Stomach smooth muscle (tissue), 2 donors: ENCODE measurements around the gene CORO1A.
"Not testable (repeated sequence)": the region's sequence is repeated elsewhere in the genome, so short reads cannot be mapped to it uniquely, and the experiment has no call there.

Experiments used
- H3K27ac ChIP-seq: one replicate; pipeline ENCODE4 v1.7.0; 2013; ENCODE audit warnings: mild to moderate bottlenecking, low read length, inconsistent platforms
- H3K27me3 ChIP-seq, 2 donors: one replicate each; pipeline ENCODE4 v1.7.0; 2013; ENCODE audit warnings: low read length in 2 of 2; ENCODE audit not compliant: insufficient read depth in 2 of 2, control insufficient read depth in 1 of 2
- H3K36me3 ChIP-seq, 2 donors: one replicate each; pipeline ENCODE4 v1.7.0; 2013; ENCODE audit warnings: low read length in 2 of 2; ENCODE audit not compliant: control insufficient read depth in 2 of 2, insufficient read depth in 2 of 2
- H3K4me1 ChIP-seq: one replicate; pipeline ENCODE4 v1.7.0; 2013; ENCODE audit warnings: low read length; ENCODE audit not compliant: control insufficient read depth, insufficient read depth
- H3K4me3 ChIP-seq, 2 donors: one replicate each; pipeline ENCODE4 v1.7.0; 2013; ENCODE audit warnings: low read length in 2 of 2
- H3K9ac ChIP-seq, 2 donors: one replicate each; pipeline ENCODE4 v1.7.0; 2013; ENCODE audit warnings: low read length in 2 of 2, mild to moderate bottlenecking in 1 of 2
- H3K9me3 ChIP-seq, 2 donors: one replicate each; pipeline ENCODE4 v1.7.0; 2013; ENCODE audit warnings: low read length in 2 of 2; ENCODE audit not compliant: control insufficient read depth in 2 of 2
- donor health status: healthy.
- donor health status: Pancreatic carcinoma.

Gene CORO1A

DNA sequence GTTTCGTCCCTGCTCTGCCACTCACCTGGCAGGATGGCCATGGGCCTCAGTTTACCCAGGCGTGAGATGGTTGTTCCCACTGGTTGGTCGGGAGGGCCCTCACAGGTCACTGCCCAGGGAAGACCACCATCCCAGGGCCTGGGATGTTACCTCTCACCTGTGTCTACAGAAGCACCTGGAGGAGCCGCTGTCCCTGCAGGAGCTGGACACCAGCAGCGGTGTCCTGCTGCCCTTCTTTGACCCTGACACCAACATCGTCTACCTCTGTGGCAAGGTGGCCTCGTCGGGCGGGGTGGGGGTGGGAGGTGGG is 4.1 kb downstream of the CORO1A start:
- Histone ChIP-seq H3K9me3 (no peaks in the 10 kb centered on the region), H3K27me3 (peaks cover 0 to 2% of the 10 kb centered on the region in 2 donors), H3K4me3 (no peak overlapping the region), H3K27ac (no peak overlapping the region), H3K36me3 (no peaks in the 10 kb centered on the region), H3K4me1 (peaks cover 9% of the 10 kb centered on the region), H3K9ac (no peak overlapping the region)

- Histone ChIP-seq H3K36me3 (no peaks in the 10 kb centered on the region), H3K9ac (no peak overlapping the region), H3K4me1 (peaks cover 5% of the 10 kb centered on the region), H3K27me3 (peaks cover 0 to 2% of the 10 kb centered on the region in 2 donors), H3K4me3 (no peak overlapping the region), H3K9me3 (no peaks in the 10 kb centered on the region), H3K27ac (no peak overlapping the region)
Observed at GRCh38 chr16:30187971-30188561, 4.7 kb downstream of the CORO1A start.

DNA sequence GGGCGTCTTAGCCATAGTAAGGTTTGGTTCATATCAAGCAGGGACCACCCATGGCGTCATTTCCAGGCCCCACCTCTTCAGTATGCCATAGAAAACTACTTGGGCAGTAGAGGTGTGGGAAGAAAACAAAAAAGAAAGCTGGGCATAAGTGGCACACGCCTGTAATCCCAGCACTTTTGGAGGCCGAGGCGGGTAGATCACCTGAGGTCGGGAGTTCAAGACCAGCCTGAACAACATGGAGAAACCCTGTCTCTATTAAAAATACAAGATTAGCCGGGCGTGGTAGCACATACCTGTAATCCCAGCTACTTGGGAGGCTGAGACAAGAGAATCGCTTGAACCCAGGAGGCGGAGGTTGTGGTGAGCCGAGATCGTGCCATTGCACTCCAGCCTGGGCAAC is 7.8 kb downstream of the CORO1A start:
- H3K27me3 ChIP-seq, H3K4me3 ChIP-seq, H3K36me3 ChIP-seq, H3K9ac ChIP-seq, H3K27ac ChIP-seq, H3K9me3 ChIP-seq, H3K4me1 ChIP-seq: not testable (repeated sequence)

DNA sequence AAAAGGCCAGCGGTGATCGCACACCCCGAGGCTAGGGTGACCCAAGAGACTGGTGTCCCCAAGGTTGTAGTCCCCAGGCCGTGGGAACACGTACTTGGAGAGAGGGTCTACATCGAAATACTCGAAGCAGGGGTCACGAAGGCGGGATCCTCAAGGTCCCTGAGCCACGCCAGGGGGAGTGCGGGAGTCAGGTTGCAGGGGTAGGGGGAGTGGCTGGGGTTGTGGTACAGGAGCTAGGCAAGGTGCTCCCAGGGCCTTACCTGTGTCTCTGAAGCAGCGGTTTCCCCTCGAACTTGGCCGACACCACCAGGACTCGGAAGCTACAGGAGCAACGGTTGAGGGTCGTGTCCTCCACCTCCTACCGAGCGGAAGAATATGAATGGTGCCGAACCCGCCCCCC is 9.7 kb downstream of the CORO1A start:
- not testable (repeated sequence) for H3K27me3 ChIP-seq, H3K27ac ChIP-seq, H3K9me3 ChIP-seq, H3K4me3 ChIP-seq, H3K4me1 ChIP-seq, H3K9ac ChIP-seq, H3K36me3 ChIP-seq

GRCh38 chr16:30193615-30194014 is 10.2 kb downstream of the CORO1A start, which contains the start of the genes BOLA2B and SLX1A:
BOLA2B (minus strand) TSS chr16:30193666; CDS start chr16:30193595, 71 bp downstream.
SLX1A (plus strand) TSS chr16:30193875; CDS start chr16:30194085, 210 bp downstream.
- H3K9ac ChIP-seq, H3K27ac ChIP-seq, H3K9me3 ChIP-seq, H3K36me3 ChIP-seq, H3K27me3 ChIP-seq, H3K4me1 ChIP-seq: not testable (repeated sequence)
- H3K4me3 ChIP-seq = peak within 1 kb of the TSS in 1 of 2 donors; percentile 49

DNA sequence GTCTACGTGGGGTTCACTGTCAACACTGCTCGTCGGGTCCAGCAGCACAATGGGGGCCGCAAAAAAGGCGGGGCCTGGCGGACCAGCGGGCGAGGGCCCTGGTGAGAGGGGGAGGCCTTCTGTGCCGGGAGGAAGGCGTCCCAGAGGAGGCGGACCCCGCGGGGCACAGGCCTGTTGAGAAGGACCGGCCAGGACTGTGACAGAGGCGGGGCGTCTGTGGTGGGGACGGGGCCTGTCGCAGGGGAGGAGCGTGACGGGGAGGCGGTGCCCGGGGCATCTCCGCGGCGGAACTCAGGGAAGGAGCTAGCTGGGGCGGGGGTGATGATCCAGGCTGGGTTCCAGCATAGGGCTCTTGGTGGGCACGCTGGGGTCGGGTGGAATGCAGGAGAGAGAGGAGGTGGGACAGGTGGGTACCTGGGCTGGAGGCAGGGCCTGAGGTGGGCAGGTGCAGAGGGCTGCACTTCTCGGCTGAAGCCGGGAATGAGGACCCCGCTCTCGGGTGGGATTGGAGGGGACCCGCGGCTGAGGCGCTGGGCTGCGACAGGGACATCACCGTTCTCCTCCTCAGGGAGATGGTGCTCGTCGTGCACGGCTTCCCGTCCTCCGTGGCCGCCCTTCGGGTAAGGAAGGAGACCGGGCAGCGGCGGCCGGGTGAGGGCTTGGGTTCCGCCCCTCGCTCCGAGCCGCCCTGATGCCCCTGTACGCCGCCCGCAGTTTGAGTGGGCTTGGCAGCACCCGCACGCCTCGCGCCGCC is 10.9 kb downstream of the CORO1A start:
- peak overlapping the region in 1 of 2 donors; percentile 49 for H3K4me3 ChIP-seq
- not testable (repeated sequence) for H3K27ac ChIP-seq

GRCh38 chr16:30197001-30197400 is 13.6 kb downstream of the CORO1A start:
- H3K27me3 ChIP-seq, H3K9me3 ChIP-seq, H3K4me3 ChIP-seq, H3K27ac ChIP-seq, H3K4me1 ChIP-seq, H3K36me3 ChIP-seq, H3K9ac ChIP-seq: not testable (repeated sequence)

More for the DNA sequence above, 10.9 kb downstream of the CORO1A start:
- not testable (repeated sequence) for H3K9me3 ChIP-seq, H3K9ac ChIP-seq, H3K27me3 ChIP-seq, H3K4me1 ChIP-seq, H3K36me3 ChIP-seq

- not testable (repeated sequence) for H3K9me3 ChIP-seq, H3K27ac ChIP-seq, H3K27me3 ChIP-seq, H3K4me3 ChIP-seq, H3K36me3 ChIP-seq, H3K4me1 ChIP-seq, H3K9ac ChIP-seq
Observed at GRCh38 chr16:30199049-30199448, 15.6 kb downstream of the CORO1A start, which contains the start of gene SULT1A3. SULT1A3 (plus strand) TSS chr16:30199255; CDS start chr16:30200729, 1,474 bp downstream.

- H3K27me3 ChIP-seq, H3K4me3 ChIP-seq, H3K9ac ChIP-seq, H3K9me3 ChIP-seq, H3K27ac ChIP-seq, H3K4me1 ChIP-seq, H3K36me3 ChIP-seq: not testable (repeated sequence)
Observed at GRCh38 chr16:30199608-30200343, 16.4 kb downstream of the CORO1A start.

DNA sequence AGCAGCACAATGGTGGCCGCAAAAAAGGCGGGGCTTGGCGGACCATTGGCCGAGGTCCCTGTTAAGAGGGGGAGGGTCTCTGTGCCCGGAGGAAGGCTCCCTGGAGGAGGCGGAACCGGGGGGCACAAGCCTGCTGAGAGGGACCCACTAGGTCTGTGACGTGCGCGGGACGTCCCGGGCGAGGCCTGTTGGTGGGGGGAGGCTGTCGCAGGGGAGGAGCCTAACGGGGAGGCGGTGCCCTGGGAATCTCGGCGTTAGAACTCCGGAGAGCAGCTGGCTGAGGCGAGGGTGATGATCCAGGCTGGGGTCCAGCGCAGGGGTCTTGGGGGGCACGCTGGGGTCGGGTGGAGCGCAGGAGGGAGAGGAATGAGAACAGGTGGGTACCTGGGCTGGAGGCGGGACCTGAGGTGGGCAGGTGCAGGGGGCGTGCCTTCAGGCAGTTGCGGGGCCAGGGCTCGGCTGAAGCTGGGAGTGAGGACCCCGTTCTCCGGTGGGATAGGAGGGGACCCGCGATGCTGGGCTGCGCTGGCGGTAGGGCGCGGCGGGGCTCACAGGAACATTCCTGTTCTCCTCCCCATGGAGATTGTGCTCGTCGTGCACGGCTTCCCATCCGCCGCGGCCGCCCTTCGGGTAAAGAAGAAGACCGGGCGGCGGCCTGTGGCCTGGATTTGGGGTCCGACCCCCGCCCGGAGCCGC is 22.3 kb downstream of the CORO1A start:
- H3K27me3 ChIP-seq, H3K36me3 ChIP-seq, H3K4me1 ChIP-seq, H3K27ac ChIP-seq, H3K9ac ChIP-seq, H3K9me3 ChIP-seq: not testable (repeated sequence)
- H3K4me3 ChIP-seq = peak overlapping the region in 1 of 2 donors; percentile 64
